ENCODE measurements around the gene GPSM3. TPM values are rescaled to one million over a fixed set of nuclear protein-coding genes. Genes with fewer than 3 reads are reported as not detected.
A peak's percentile ranks its signal among the peaks of the same experiment; 100 is the strongest.
"Not testable (repeated sequence)": the region's sequence is repeated elsewhere in the genome, so short reads cannot be mapped to it uniquely, and the experiment has no call there.

GPSM3 gene
- total RNA-seq, 4 donors from 2014 or later, result 2.3 to 9.7 (median 3.5) TPM; not detected in 1

DNA sequence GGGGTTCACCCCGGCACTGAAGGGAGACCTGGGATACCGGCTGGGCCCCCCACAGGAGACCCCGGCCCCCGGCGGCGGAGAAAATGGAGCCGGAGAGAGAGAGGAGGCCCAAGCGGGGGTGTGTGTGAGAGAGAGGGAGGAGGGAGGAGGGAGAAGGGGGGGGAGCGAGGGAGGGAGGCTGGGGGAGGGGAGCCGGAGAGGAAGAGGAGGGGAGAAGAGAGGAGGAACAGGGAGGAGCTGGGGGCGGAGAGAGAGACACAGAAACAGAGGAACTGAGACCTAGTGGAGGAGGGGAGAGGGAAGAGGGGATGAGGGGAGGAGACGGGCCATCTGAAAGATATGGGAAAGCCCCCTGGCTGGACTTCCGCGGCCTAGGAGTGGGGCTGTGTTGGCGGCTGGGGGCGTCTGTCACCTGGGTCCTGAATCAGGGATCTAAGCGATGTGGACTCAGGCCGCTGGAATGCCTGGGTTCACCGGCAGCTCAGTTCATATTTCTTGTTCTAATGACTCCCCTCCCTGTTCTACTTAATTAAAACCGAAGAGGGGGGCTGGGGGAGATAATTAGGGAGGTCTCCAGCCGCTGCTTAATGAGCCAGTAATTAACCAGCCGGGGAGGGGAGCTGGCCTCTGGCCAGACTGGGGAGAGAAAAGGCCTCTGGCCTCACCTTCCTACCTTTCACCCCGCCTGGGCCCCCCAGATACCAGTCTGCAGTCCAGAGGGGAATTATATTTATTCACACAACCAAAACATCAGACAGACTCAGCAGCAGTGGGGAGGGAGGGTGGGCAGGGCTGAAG, 2.2 kb downstream of the GPSM3 start, which contains the start of gene PBX2:
Gene PBX2, minus strand, starts transcription at position 149 of the 798 bp plus-strand sequence. CDS start 287 bp downstream, outside the sequence.
- Histone ChIP-seq H3K27me3 (no peaks in the 10 kb centered on the region), H3K4me1 (no peaks in the 10 kb centered on the region), H3K9me3 (no peaks in the 10 kb centered on the region), H3K4me3 (peak within 1 kb of the TSS; percentile 85 to 98), H3K27ac (peak within 1 kb of the TSS; percentile 98 to 100), H3K36me3 (no peaks in the 10 kb centered on the region)
- TF ChIP-seq POLR2A (IDR thresholded peaks at IDR 0.05), result peak; percentile 86 to 96
- TF ChIP-seq, protein P1, sequence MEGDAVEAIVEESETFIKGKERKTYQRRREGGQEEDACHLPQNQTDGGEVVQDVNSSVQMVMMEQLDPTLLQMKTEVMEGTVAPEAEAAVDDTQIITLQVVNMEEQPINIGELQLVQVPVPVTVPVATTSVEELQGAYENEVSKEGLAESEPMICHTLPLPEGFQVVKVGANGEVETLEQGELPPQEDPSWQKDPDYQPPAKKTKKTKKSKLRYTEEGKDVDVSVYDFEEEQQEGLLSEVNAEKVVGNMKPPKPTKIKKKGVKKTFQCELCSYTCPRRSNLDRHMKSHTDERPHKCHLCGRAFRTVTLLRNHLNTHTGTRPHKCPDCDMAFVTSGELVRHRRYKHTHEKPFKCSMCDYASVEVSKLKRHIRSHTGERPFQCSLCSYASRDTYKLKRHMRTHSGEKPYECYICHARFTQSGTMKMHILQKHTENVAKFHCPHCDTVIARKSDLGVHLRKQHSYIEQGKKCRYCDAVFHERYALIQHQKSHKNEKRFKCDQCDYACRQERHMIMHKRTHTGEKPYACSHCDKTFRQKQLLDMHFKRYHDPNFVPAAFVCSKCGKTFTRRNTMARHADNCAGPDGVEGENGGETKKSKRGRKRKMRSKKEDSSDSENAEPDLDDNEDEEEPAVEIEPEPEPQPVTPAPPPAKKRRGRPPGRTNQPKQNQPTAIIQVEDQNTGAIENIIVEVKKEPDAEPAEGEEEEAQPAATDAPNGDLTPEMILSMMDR (IDR thresholded peaks at IDR 0.05), result peak in 2 of 4 experiments; percentile 11 to 22
- DNase-seq, result peak; percentile 91 to 97
- intact Hi-C loops (cut with DNase I; ENCODE audit: low total_unique reads), result no loop called here

DNA sequence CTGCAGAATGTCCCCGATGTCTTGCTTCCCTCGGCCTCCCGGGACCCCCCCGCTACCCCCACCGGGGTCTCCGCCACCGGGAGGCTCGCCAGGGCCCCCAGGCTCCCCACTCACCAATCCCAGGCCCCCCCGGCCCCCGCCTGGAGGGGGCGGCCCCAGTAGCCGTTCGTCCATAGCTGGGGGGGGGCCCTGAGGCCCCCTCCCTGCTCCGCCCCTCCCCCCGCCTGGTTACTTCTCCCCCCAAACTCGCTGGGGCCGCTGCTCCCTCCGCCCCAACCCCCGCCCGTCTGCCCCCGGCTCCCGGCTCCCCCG, 2.7 kb downstream of the GPSM3 start:
- no peaks in the 10 kb centered on the region for H3K27me3 ChIP-seq
- no peaks in the 10 kb centered on the region for H3K36me3 ChIP-seq
- no peaks in the 10 kb centered on the region for H3K9me3 ChIP-seq
- TF ChIP-seq POLR2A (IDR thresholded peaks at IDR 0.05), result no peak
- TF ChIP-seq, protein P1 (IDR thresholded peaks at IDR 0.05), result no peak
- H3K4me3 ChIP-seq, result peak overlapping the region; percentile 85 to 98
- intact Hi-C loops (cut with DNase I; ENCODE audit: low total_unique reads), result no loop called here
- DNase-seq, result peak in 1 of 2 donors; percentile 57
- H3K27ac ChIP-seq, result peak overlapping the region; percentile 98 to 100
- no peaks in the 10 kb centered on the region for H3K4me1 ChIP-seq

DNA sequence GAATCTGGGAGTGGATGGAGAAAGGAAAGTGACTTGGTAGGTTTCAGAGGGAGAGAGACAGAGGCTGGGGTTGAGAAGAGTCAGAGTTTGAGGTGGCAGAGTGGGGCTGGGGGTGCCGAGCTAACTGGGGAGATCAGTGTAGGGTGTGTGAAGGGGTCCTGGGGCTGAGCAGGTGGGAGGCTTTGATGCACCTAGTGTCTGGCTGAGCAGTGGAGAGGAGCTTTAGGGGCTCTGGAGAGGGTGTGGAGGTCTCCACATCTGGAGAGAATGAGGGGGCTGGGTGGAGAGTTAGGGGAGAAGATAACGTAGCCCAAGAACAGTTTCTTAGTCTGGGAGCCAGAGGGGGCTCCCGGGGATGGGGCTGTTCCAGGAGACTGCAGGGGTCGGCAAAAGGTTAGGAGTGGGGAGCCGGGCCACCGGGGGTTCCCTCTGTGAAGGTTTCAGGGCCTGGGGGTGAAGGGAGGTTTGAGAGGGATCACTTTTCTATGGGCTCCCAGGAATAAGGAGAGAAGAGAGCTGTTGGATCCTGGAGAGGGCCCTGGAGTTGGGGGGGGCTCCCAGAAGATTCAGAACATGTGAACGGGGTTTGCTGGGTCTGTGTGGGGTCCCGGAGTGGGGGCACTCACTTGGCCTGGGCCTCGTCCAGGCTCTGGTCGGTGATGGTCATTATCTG, 3.2 kb downstream of the GPSM3 start:
- Histone ChIP-seq H3K4me1 (no peaks in the 10 kb centered on the region), H3K27ac (peak overlapping the region; percentile 98 to 100), H3K4me3 (peak overlapping the region; percentile 85 to 98), H3K9me3 (no peaks in the 10 kb centered on the region), H3K27me3 (no peaks in the 10 kb centered on the region), H3K36me3 (no peaks in the 10 kb centered on the region)
- TF ChIP-seq, protein P1 (IDR thresholded peaks at IDR 0.05), result no peak
- no peak for TF ChIP-seq POLR2A (IDR thresholded peaks at IDR 0.05)
- intact Hi-C loops (cut with DNase I; ENCODE audit: low total_unique reads), result no loop called here
- DNase-seq, result no peak

DNA sequence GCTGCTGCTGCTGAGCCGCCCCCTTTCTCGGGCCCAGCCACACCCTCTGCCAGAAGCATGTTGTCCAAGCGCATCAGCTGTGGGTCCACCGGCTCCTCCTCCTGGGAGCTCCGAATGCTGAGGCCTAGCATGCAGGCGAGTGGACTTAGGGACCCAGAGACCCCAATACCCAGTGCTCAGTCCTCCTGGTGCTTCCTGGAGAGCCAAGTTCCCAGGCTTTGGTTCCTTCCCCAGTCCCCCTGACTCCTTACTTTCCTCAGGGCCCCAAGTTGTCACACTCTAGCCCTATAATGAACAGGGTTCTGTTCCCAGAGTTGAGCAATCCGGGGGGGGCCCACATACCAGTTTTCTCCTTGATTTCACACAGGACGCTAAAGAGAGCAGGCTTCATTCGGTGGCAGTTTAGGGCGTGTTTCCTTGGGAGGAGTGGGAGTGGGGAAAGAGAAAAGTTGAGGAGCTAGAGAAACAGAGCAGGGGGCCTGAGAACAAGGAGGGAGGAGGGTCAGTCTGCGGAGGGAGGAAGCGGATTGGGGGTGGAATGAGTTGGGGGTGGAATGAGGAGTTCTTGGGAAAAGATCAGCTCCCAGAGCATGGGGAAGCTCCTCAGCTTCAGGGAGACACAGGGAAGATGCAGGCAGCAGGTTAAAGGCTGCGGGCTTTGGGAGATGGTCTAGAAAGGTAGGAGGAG, 3.9 kb downstream of the GPSM3 start:
- peak overlapping the region; percentile 85 to 98 for H3K4me3 ChIP-seq
- peak overlapping the region; percentile 98 to 100 for H3K27ac ChIP-seq
- intact Hi-C loops (cut with DNase I; ENCODE audit: low total_unique reads), result no loop called here
- peak; percentile 68 to 73 for DNase-seq
- H3K27me3 ChIP-seq, result no peaks in the 10 kb centered on the region
- no peaks in the 10 kb centered on the region for H3K4me1 ChIP-seq
- H3K36me3 ChIP-seq, result no peaks in the 10 kb centered on the region
- H3K9me3 ChIP-seq, result no peaks in the 10 kb centered on the region
- TF ChIP-seq POLR2A (IDR thresholded peaks at IDR 0.05), result peak in 1 of 2 donors; percentile 8
- TF ChIP-seq, protein P1 (IDR thresholded peaks at IDR 0.05), result no peak

DNA sequence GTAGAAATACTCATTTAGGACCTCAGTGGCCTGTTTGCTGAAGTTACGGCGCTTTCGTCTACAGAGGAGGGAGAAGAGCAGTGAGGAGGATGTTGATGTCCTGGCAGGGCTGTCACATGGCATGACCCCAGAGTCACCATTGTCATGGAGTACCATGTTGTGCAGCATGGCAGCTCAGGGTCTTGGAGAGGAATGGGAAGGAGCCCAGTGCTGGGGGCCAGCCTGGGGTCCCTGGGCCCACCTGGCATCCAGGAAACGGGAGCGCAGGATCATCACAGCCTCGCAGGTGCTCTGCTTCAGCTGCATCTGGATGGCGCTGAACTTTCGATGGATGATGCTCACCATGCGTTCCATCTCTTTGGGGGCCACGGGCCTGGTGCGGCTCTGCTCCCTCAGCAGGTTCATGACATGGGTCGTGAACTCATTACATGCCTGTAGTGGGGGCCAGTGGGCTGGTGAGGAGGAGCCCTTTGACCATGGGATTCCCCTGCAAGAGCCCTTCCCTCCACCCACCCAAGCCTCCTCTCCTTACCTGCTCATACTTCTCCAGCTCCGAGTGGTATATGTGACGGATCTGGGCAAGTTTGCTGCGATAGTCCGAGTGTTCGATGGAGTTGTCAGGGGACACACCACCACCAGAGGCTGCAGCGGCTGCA, 4.6 kb downstream of the GPSM3 start:
- H3K36me3 ChIP-seq; intact Hi-C loops (cut with DNase I; ENCODE audit: low total_unique reads): not testable (repeated sequence)
- H3K4me3 ChIP-seq, result peak overlapping the region in 1 of 2 donors; percentile 85

More for the DNA sequence above, 4.6 kb downstream of the GPSM3 start:
- H3K9me3 ChIP-seq, H3K27me3 ChIP-seq, DNase-seq, H3K4me1 ChIP-seq: not testable (repeated sequence)
- H3K27ac ChIP-seq, result peak overlapping the region; percentile 98 to 100

All from uterus (tissue), 4 donors.